GM12878 (cell line): ENCODE data around the gene CYSRT1. TPM values are rescaled to one million over a fixed set of nuclear protein-coding genes. Genes with fewer than 3 reads are reported as not detected.

Source experiments
- ATAC-seq: fragments of 200-7000 bp; cut with Tn5 transposase; 3 replicates; pipeline ENCODE4 v1.9.1; 2020; ENCODE audit warnings: mild to moderate bottlenecking, moderate library complexity
- BruUV-seq: library from RNA; stranded (reverse); fragments of 400-500 nt; replicated peaks from 2 replicates; lab custom pipeline; 2021; lab: Mats Ljungman, UMichigan
- CTCF ChIA-PET: fragments of 300-600 bp; sonication (Branson Sonifier 250); formaldehyde crosslinking; extraction: SDS; loops from one replicate; lab custom pipeline; 2021; ENCODE audit warnings: inconsistent platforms; lab: Yijun Ruan, JAX
- POLR2A ChIA-PET: fragments of 350-600 bp; formaldehyde crosslinking; extraction: SDS; loops from one replicate; lab custom pipeline; 2021; ENCODE audit warnings: inconsistent platforms; lab: Charles Lee
- RAD21 ChIA-PET: fragments of 300-600 bp; sonication (Branson Sonifier 250); formaldehyde crosslinking; loops from one replicate; lab custom pipeline; 2023; ENCODE audit warnings: antibody characterized with exemption; ENCODE audit not compliant: unreplicated experiment; lab: Charles Lee
- SMC1A ChIA-PET: fragments of 300-600 bp; sonication (Branson Sonifier 250); formaldehyde crosslinking; loops from one replicate; lab custom pipeline; 2023; ENCODE audit not compliant: unreplicated experiment, uncharacterized antibody; lab: Charles Lee
- DNase-seq: peaks from one replicate; pipeline ENCODE4 v3.0.0-alpha.2; 2011; ENCODE audit warnings: low read depth, low spot score
- FAIRE-seq: peaks from 3 replicates; lab custom pipeline; 2011; peaks lifted over from hg19 to GRCh38; lab: Jason Lieb, UNC
- H2AFZ ChIP-seq: 2 replicates; pipeline ENCODE4 v1.6.0; 2011; ENCODE audit warnings: low read depth, low read length, control low read depth; ENCODE audit not compliant: control insufficient read depth
- H3K27ac ChIP-seq: 2 replicates; pipeline ENCODE4 v1.5.1; 2011; ENCODE audit warnings: control low read depth; ENCODE audit not compliant: control insufficient read depth, insufficient read depth
- H3K27me3 ChIP-seq, 2 experiments: replicated peaks in 1 of 2; 2 replicates each; pipeline versions ENCODE4 v1.6.0 to v1.6.1; 2011; ENCODE audit warnings: low read length in 1 of 2; ENCODE audit not compliant: control insufficient read depth in 2 of 2, insufficient read depth in 2 of 2
- H3K36me3 ChIP-seq, 2 experiments: 2 replicates each; pipeline ENCODE4 v1.5.1; 2011; ENCODE audit warnings: low read length in 1 of 2; ENCODE audit not compliant: control insufficient read depth in 2 of 2, insufficient read depth in 2 of 2
- H3K4me1 ChIP-seq: 2 replicates; pipeline ENCODE4 v1.6.1; 2011; ENCODE audit warnings: mild to moderate bottlenecking, low read length, moderate library complexity, mixed read lengths; ENCODE audit not compliant: control insufficient read depth, insufficient read depth
- H3K4me2 ChIP-seq: 2 replicates; pipeline ENCODE4 v1.6.0; 2011; ENCODE audit warnings: control low read depth; ENCODE audit not compliant: control insufficient read depth, insufficient read depth
- H3K4me3 ChIP-seq: fragments of 200-600 bp; sonication (generic); 2 replicates; pipeline ENCODE4 v1.5.1; 2016
- H3K79me2 ChIP-seq: 2 replicates; pipeline ENCODE4 v1.6.0; 2011; ENCODE audit warnings: low read length; ENCODE audit not compliant: control insufficient read depth, insufficient read depth
- H3K9ac ChIP-seq: 2 replicates; pipeline ENCODE4 v1.8.0; 2011; ENCODE audit warnings: low read length, control low read depth, mixed read lengths; ENCODE audit not compliant: control insufficient read depth, insufficient read depth
- H3K9me3 ChIP-seq: replicated peaks from 3 replicates; pipeline ENCODE4 v1.5.1; 2011; ENCODE audit warnings: mild to moderate bottlenecking, low read length; ENCODE audit not compliant: control insufficient read depth, insufficient read depth
- H4K20me1 ChIP-seq: 2 replicates; pipeline ENCODE4 v1.6.0; 2011; ENCODE audit not compliant: control insufficient read depth, insufficient read depth
- BHLHE40 ChIP-seq, 2 experiments: fragments of 450-650 bp in 1 of 2; IDR thresholded peaks; 2 replicates each; pipeline ENCODE4 v1.6.1; 2011 to 2017; ENCODE audit warnings: low read depth in 2 of 2, borderline replicate concordance in 1 of 2, improper control_type of control experiment in 1 of 2, low read length in 1 of 2, mild to moderate bottlenecking in 1 of 2
- RFX5 ChIP-seq: IDR thresholded peaks from 2 replicates; pipeline ENCODE4 v1.6.1; 2011; ENCODE audit warnings: low read depth, low read length, improper control_type of control experiment
- WGBS: methylation state at CpG from one replicate; pipeline ENCODE4 v1.1.6; 2016; ENCODE audit warnings: low lambda C conversion rate; ENCODE audit not compliant: insufficient replicate concordance, insufficient coverage; ENCODE audit errors: missing lambda C conversion rate; 5-methylcytosine and 5-hydroxymethylcytosine counted together
- in situ Hi-C: fragments of 300-500 bp; cut with MboI; formaldehyde crosslinking; loops from 9 replicates; pipeline ENCODE4 v1.14.3; 2018; ENCODE audit warnings: mixed read lengths
- intact Hi-C: fragments of 100-400 bp; cut with micrococcal nuclease; formaldehyde crosslinking; loops from one replicate; pipeline ENCODE4 v1.14.2; 2022; ENCODE audit not compliant: unreplicated experiment
- polyA plus RNA-seq, 11 experiments: library from polyadenylated mRNA; depleted of rRNA in 4 of 11; unstranded in 6 of 11; stranded (reverse) in 5 of 11; fragments of >200 nt; fragmentation: Nextera tagmentation in 4 of 11; fragmentation: Illumina TruSeq in 1 of 11; extraction: Ambion mirVana in 4 of 11; extraction: Trizol in 1 of 11; gene quantifications; 1 replicate in 1 of 11; 2 replicates in 10 of 11; pipeline versions ENCODE4 v1.2.1 to v1.2.3, GENCODE V29; 2011 to 2016; ENCODE audit warnings: inconsistent platforms in 2 of 11, missing spikeins in 2 of 11, low read depth in 1 of 11
- total RNA-seq, 4 experiments: library from RNA; depleted of rRNA in 3 of 4; stranded (reverse); fragments of >200 nt in 3 of 4; fragmentation: Illumina TruSeq in 1 of 4; extraction: Trizol in 1 of 4; gene quantifications; 2 replicates each; pipeline versions ENCODE4 v1.2.1 to v1.2.3, GENCODE V29; 2013 to 2021
- TF ChIP-seq, protein P1 (sequence below): fragments of 450-650 bp; IDR thresholded peaks from 2 replicates; pipeline ENCODE4 v1.6.1; 2014; ENCODE audit warnings: mild to moderate bottlenecking
- TF ChIP-seq, protein P2 (sequence below): IDR thresholded peaks from 2 replicates; pipeline ENCODE4 v1.6.1; 2012; ENCODE audit warnings: low read depth, low read length, improper control_type of control experiment
- TF ChIP-seq, protein P3 (sequence below): IDR thresholded peaks from 2 replicates; pipeline ENCODE4 v1.6.1; 2011; ENCODE audit warnings: low read depth, low read length, improper control_type of control experiment, borderline replicate concordance

The CYSRT1 gene
- total and polyA plus RNA-seq, 10 of the 15 experiments (the other 5 are each of a cell fraction or from before 2014, with no cell fraction given), result 0.24 to 3.6 (median 0.97) TPM; not detected in 1

DNA sequence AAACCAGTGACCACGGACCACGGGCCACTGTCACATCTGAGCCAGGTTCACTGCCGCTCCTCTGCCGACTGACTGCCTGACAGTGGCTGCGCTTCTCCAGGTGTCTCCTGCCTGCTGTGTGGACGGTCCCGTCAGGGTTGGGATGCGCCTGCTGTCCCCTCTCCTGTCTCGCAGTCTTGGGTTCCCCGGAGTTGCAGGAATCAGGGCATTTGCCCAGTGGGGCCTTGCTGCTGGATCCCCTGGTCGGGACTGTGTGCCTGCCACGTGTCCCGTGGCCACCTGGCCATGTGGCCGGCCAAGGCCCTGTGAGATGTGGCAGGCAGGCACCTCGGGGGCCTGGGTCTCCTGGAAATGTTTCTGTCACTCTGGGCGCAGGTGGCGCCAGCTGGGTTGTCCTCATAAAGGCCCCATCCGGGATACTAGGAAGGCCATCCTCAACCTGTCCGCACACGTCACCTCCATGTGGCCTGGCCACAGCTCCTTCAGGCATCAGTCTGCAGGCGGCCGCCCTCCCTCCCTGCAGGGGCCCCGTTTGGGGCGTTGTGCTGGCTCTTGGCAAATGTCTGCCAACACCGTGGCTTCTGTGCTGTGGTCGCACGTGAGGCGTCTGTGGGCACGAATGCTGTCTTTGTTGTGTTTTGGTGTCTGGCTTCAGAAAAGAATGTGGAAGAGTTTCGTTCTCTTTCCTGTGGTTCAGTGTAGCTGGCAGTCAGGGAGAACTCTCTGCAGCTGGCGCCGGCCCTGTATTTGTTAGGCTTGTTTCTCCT, 46.1 kb downstream of the CYSRT1 start:
- H3K4me1 ChIP-seq, result peaks cover 37% of the 10 kb centered on the region
- POLR2A ChIA-PET, result interaction anchor here (0.6 kb wide), 1 partner anchor 60 kb away, joined by 3 read pairs; no protein-coding TSS in a partner anchor
- ATAC-seq, result no peak

More for the DNA sequence above, 46.1 kb downstream of the CYSRT1 start:
- Histone ChIP-seq H3K9me3 (no peaks in the 10 kb centered on the region), H3K9ac (no peak overlapping the region), H4K20me1 (no peaks in the 10 kb centered on the region), H3K4me2 (no peak overlapping the region), H3K27me3 (no peaks in the 10 kb centered on the region), H2AFZ (no peak overlapping the region), H3K79me2 (0 out of 2 replicates have a peak, but pooled peaks cover 2% of the 10 kb centered on the region), H3K4me3 (no peak overlapping the region), H3K36me3 (peaks cover 6 to 11% of the 10 kb centered on the region in 2 experiments; a peak in 3 of 4 replicates), H3K27ac (no peak overlapping the region)
- BruUV-seq, result no TSS peak
- TF ChIP-seq, protein P1, sequence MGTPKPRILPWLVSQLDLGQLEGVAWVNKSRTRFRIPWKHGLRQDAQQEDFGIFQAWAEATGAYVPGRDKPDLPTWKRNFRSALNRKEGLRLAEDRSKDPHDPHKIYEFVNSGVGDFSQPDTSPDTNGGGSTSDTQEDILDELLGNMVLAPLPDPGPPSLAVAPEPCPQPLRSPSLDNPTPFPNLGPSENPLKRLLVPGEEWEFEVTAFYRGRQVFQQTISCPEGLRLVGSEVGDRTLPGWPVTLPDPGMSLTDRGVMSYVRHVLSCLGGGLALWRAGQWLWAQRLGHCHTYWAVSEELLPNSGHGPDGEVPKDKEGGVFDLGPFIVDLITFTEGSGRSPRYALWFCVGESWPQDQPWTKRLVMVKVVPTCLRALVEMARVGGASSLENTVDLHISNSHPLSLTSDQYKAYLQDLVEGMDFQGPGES, result no peak
- no peak for TF ChIP-seq RFX5
- peak; percentile 51 to 66; a peak in 2 of 4 replicates for TF ChIP-seq BHLHE40 (IDR thresholded peaks at IDR 0.05; ENCODE audit: borderline replicate concordance in 1 of 2, low read depth in 2 of 2, low read length in 1 of 2)
- TF ChIP-seq, protein P2, sequence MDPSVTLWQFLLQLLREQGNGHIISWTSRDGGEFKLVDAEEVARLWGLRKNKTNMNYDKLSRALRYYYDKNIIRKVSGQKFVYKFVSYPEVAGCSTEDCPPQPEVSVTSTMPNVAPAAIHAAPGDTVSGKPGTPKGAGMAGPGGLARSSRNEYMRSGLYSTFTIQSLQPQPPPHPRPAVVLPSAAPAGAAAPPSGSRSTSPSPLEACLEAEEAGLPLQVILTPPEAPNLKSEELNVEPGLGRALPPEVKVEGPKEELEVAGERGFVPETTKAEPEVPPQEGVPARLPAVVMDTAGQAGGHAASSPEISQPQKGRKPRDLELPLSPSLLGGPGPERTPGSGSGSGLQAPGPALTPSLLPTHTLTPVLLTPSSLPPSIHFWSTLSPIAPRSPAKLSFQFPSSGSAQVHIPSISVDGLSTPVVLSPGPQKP, result no peak
- TF ChIP-seq, protein P3, sequence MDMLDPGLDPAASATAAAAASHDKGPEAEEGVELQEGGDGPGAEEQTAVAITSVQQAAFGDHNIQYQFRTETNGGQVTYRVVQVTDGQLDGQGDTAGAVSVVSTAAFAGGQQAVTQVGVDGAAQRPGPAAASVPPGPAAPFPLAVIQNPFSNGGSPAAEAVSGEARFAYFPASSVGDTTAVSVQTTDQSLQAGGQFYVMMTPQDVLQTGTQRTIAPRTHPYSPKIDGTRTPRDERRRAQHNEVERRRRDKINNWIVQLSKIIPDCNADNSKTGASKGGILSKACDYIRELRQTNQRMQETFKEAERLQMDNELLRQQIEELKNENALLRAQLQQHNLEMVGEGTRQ, result no peak
- FAIRE-seq, result no peak
- 89% methylated on average over 32 of the region's 32 CpGs for WGBS
- SMC1A ChIA-PET, result no interaction called here
- RAD21 ChIA-PET, result no interaction called here
- in situ Hi-C loops, result no loop called here
- no peak for DNase-seq
- intact Hi-C loops, result no loop called here
- CTCF ChIA-PET, result no interaction called here
